Ovary (tissue), 3 donors: Measurements from ENCODE around the gene SGO2.

Experiments
- EP300 ChIP-seq: sonication (generic); formaldehyde crosslinking; IDR thresholded peaks from one replicate; pipeline ENCODE4 v1.6.1; 2017; ENCODE audit warnings: antibody characterized with exemption
- TF ChIP-seq, protein P1 (sequence below), 3 donors: fragments of 450-650 bp in 2 of 3; fragments of 200-600 bp in 1 of 3; IDR thresholded peaks; one replicate each; pipeline versions ENCODE4 v1.5.1 to v1.8.0; 2016 to 2022; ENCODE audit warnings: antibody characterized with exemption in 3 of 3, mild to moderate bottlenecking in 1 of 3
- donor health status: DM: no; HTN: no; CAD: no.

DNA sequence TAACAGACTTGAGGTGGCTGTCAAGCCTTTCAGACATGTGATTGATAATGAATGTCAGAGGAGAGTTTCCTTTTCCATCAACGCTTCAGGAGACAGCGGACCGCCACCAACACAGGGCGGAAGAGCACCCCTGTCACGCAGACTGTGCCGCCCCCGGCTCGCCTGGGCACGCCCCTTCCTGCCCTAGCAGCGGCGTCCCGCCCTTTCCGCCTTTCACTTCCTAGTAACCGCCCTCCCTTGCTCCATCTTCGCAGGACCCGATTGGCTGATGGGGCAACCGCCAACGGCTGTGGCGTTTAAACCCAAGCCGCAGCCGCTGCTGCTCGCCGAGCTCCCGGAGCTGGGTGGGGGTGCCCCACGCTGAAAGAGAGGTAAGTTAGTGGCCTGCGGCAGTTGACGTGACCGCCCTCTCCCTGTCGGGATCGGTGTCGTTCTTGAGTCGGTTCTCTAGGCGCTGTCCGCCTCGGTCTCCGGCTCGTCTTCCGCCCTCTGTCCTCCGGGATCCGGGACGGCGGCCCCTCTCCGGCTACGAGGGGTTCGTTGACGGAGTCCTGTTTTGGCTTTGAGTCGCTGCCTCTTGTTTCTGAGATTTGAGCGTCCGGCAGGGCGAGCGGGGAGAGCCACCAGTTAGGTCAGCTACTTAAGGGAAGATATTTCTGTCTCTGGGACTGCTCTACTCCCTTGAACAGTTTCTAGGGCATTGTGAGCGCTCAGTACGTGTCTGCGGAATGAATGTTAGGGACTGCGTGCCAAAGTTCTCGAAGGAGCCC lies at the start of gene SGO2:
- TF ChIP-seq, protein P1, sequence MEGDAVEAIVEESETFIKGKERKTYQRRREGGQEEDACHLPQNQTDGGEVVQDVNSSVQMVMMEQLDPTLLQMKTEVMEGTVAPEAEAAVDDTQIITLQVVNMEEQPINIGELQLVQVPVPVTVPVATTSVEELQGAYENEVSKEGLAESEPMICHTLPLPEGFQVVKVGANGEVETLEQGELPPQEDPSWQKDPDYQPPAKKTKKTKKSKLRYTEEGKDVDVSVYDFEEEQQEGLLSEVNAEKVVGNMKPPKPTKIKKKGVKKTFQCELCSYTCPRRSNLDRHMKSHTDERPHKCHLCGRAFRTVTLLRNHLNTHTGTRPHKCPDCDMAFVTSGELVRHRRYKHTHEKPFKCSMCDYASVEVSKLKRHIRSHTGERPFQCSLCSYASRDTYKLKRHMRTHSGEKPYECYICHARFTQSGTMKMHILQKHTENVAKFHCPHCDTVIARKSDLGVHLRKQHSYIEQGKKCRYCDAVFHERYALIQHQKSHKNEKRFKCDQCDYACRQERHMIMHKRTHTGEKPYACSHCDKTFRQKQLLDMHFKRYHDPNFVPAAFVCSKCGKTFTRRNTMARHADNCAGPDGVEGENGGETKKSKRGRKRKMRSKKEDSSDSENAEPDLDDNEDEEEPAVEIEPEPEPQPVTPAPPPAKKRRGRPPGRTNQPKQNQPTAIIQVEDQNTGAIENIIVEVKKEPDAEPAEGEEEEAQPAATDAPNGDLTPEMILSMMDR (IDR thresholded peaks at IDR 0.05) = no peak
- no peak for TF ChIP-seq EP300
